ENCODE results near the gene CCDC7. TPM values are rescaled to one million over a fixed set of nuclear protein-coding genes. Genes with fewer than 3 reads are reported as not detected.

CCDC7 gene
- total and polyA plus RNA-seq, 2 experiments from 2014 or later: 2.2 TPM

- H3K9ac ChIP-seq: peak overlapping the region; percentile 96
- peak overlapping the region; percentile 80 for H3K4me3 ChIP-seq
- 0 out of 2 replicates have a peak, but pooled peaks cover 11% of the 10 kb centered on the region for H3K4me1 ChIP-seq (ENCODE audit: insufficient read depth)
- H3K4me2 ChIP-seq (ENCODE audit: unreplicated experiment): peak overlapping the region; percentile 85
- no peak for TF ChIP-seq EZH2phosphoT487 (IDR thresholded peaks at IDR 0.05; ENCODE audit: insufficient read depth, low read depth)
- no peak for TF ChIP-seq EZH2 (IDR thresholded peaks at IDR 0.05; ENCODE audit: insufficient read depth, poor library complexity, severe bottlenecking)
- no peaks in the 10 kb centered on the region for H3K27me3 ChIP-seq (replicated peaks; ENCODE audit: insufficient read depth)
- H4K20me1 ChIP-seq (ENCODE audit: insufficient read depth): no peaks in the 10 kb centered on the region
- DNase-seq: peak; percentile 72
- no peaks in the 10 kb centered on the region for H3K9me2 ChIP-seq (ENCODE audit: insufficient read depth)
- no peaks in the 10 kb centered on the region for H3K9me3 ChIP-seq (ENCODE audit: low read depth)
- no peaks in the 10 kb centered on the region for H3K36me3 ChIP-seq (ENCODE audit: low read depth)
- peaks cover 24% of the 10 kb centered on the region for H3F3A ChIP-seq (ENCODE audit: insufficient read depth)
- peak overlapping the region; percentile 99 for H3K27ac ChIP-seq
- H2AFZ ChIP-seq: peak overlapping the region; percentile 91
- in situ Hi-C loops (cut with MboI): no loop called here
- peaks cover 38% of the 10 kb centered on the region for H3K79me2 ChIP-seq (ENCODE audit: insufficient read depth)
- 1 to 4% methylated on average over 18 of the region's 18 CpGs for WGBS, 2 experiments (ENCODE audit: low coverage in 1 of 2, low lambda C conversion rate in 2 of 2, missing lambda C conversion rate in 2 of 2)
These were observed 831 bp downstream of the CCDC7 start for GRCh38 chr10:32446536-32447406.

GRCh38 chr10:32454148-32454547 lies 8.2 kb downstream of the CCDC7 start:
- Histone ChIP-seq H3K79me2 (ENCODE audit: insufficient read depth) (peaks cover 19% of the 10 kb centered on the region), H3K4me3 (no peak overlapping the region), H3K27ac (no peak overlapping the region), H2AFZ (no peak overlapping the region), H3K4me2 (ENCODE audit: unreplicated experiment) (no peak overlapping the region), H3K9ac (no peak overlapping the region), H3K36me3 (ENCODE audit: low read depth) (peaks cover 13% of the 10 kb centered on the region; the same call in 1 of the 2 replicates), H3K4me1 (ENCODE audit: insufficient read depth) (no peaks in the 10 kb centered on the region), H3K9me2 (ENCODE audit: insufficient read depth) (no peaks in the 10 kb centered on the region), H3K27me3 (replicated peaks; ENCODE audit: insufficient read depth) (no peaks in the 10 kb centered on the region), H4K20me1 (ENCODE audit: insufficient read depth) (no peaks in the 10 kb centered on the region), H3F3A (ENCODE audit: insufficient read depth) (no peaks in the 10 kb centered on the region), H3K9me3 (ENCODE audit: low read depth) (no peaks in the 10 kb centered on the region)
- in situ Hi-C loops (cut with MboI): no loop called here
- WGBS, 2 experiments (ENCODE audit: low coverage in 1 of 2, low lambda C conversion rate in 2 of 2, missing lambda C conversion rate in 2 of 2): 96% methylated on average over 4 of the region's 4 CpGs
- TF ChIP-seq EZH2phosphoT487 (IDR thresholded peaks at IDR 0.05; ENCODE audit: insufficient read depth, low read depth) (no peak), EZH2 (IDR thresholded peaks at IDR 0.05; ENCODE audit: insufficient read depth, poor library complexity, severe bottlenecking) (no peak)
- DNase-seq: no peak

DNA sequence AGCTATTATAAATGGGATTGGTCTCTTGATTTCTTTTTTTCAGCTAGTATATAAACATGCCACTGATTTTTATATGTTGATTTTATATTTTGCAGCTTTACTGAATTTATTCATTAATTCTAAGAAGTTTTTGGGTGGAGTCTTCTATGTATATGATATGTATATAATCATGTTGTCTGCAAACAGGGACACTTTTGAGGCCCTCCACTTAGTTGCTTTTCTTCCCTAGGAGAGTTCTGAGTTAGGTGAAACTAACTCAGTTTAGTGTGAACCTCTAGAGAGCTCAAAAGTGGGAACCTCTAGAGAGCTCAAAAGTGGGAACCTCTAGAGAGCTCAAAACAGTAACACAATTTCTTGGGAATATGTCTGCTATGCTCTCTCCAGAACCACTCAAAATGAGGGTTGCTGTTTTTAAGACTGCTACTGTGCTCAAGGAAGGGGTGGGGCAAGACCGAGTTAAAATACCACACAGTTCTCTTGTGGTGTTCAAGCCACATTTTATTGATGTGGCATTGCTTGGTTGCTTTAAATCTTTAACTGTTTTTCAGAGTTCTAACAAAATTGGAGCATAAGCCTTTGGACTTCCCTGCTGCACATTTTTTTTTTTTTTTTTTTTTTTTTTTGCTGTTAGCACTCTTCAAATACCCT lies 13.2 kb downstream of the CCDC7 start:
- TF ChIP-seq EZH2 (IDR thresholded peaks at IDR 0.05; ENCODE audit: insufficient read depth, poor library complexity, severe bottlenecking) (no peak), EZH2phosphoT487 (IDR thresholded peaks at IDR 0.05; ENCODE audit: insufficient read depth, low read depth) (no peak)
- 95 to 97% methylated on average over 1 of the region's 1 CpG for WGBS, 2 experiments (ENCODE audit: low coverage in 1 of 2, low lambda C conversion rate in 2 of 2, missing lambda C conversion rate in 2 of 2)
- no peaks in the 10 kb centered on the region for H3K9me2 ChIP-seq (ENCODE audit: insufficient read depth)
- no peak overlapping the region for H3K9ac ChIP-seq
- no peaks in the 10 kb centered on the region for H3K4me1 ChIP-seq (ENCODE audit: insufficient read depth)
- H4K20me1 ChIP-seq (ENCODE audit: insufficient read depth): no peaks in the 10 kb centered on the region
- no peak for DNase-seq
- peaks cover 5% of the 10 kb centered on the region; the same call in 1 of the 2 replicates for H3K36me3 ChIP-seq (ENCODE audit: low read depth)
- H3K27ac ChIP-seq: no peak overlapping the region
- H3K9me3 ChIP-seq (ENCODE audit: low read depth): no peaks in the 10 kb centered on the region
- in situ Hi-C loops (cut with MboI): no loop called here
- H2AFZ ChIP-seq: no peak overlapping the region
- no peak overlapping the region for H3K4me3 ChIP-seq
- no peaks in the 10 kb centered on the region for H3F3A ChIP-seq (ENCODE audit: insufficient read depth)
- no peaks in the 10 kb centered on the region for H3K27me3 ChIP-seq (replicated peaks; ENCODE audit: insufficient read depth)
- H3K4me2 ChIP-seq (ENCODE audit: unreplicated experiment): no peak overlapping the region
- H3K79me2 ChIP-seq (ENCODE audit: insufficient read depth): no peaks in the 10 kb centered on the region

- H4K20me1 ChIP-seq (ENCODE audit: insufficient read depth): no peaks in the 10 kb centered on the region
- H3K36me3 ChIP-seq (ENCODE audit: low read depth): peaks cover 4% of the 10 kb centered on the region; the same call in 1 of the 2 replicates
- TF ChIP-seq EZH2phosphoT487 (IDR thresholded peaks at IDR 0.05; ENCODE audit: insufficient read depth, low read depth): no peak
- TF ChIP-seq EZH2 (IDR thresholded peaks at IDR 0.05; ENCODE audit: insufficient read depth, poor library complexity, severe bottlenecking): no peak
- H3K27me3 ChIP-seq (replicated peaks; ENCODE audit: insufficient read depth): no peaks in the 10 kb centered on the region
- in situ Hi-C loops (cut with MboI): no loop called here
- H3K4me1 ChIP-seq (ENCODE audit: insufficient read depth): no peaks in the 10 kb centered on the region
- no peak overlapping the region for H3K4me3 ChIP-seq
- WGBS, 2 experiments (ENCODE audit: low coverage in 1 of 2, low lambda C conversion rate in 2 of 2, missing lambda C conversion rate in 2 of 2): 20 to 31% methylated on average over 1 of the region's 1 CpG
- no peaks in the 10 kb centered on the region for H3K79me2 ChIP-seq (ENCODE audit: insufficient read depth)
- H3K4me2 ChIP-seq (ENCODE audit: unreplicated experiment): no peak overlapping the region
- H2AFZ ChIP-seq: no peak overlapping the region
- no peak overlapping the region for H3K9ac ChIP-seq
- no peaks in the 10 kb centered on the region for H3K9me2 ChIP-seq (ENCODE audit: insufficient read depth)
- H3K27ac ChIP-seq: no peak overlapping the region
- DNase-seq: no peak
- H3F3A ChIP-seq (ENCODE audit: insufficient read depth): no peaks in the 10 kb centered on the region
- H3K9me3 ChIP-seq (ENCODE audit: low read depth): no peaks in the 10 kb centered on the region
These were observed 15.3 kb downstream of the CCDC7 start for GRCh38 chr10:32461203-32461602.

Measured in GM23248 (cell line).